Upper lobe of left lung (tissue), 6 donors: ENCODE results near the gene SCUBE2. TPM values are rescaled to one million over a fixed set of nuclear protein-coding genes. Genes with fewer than 3 reads are reported as not detected.

Experiments used
- ATAC-seq, 2 donors: fragments of 200-7000 bp; cut with Tn5 transposase; one replicate each; pipeline ENCODE4 v1.9.1; 2022; ENCODE audit warnings: mild to moderate bottlenecking in 2 of 2, moderate library complexity in 2 of 2; ENCODE audit not compliant: low FRiP score in 2 of 2
- DNase-seq, 2 donors: peaks; one replicate each; pipeline ENCODE4 v3.0.0-alpha.2; 2019 to 2020
- H3K27ac ChIP-seq, 4 donors: fragments of 200-600 bp; sonication (generic); one replicate each; pipeline ENCODE4 v1.5.1; 2016 to 2019
- H3K27me3 ChIP-seq, 4 donors: fragments of 200-600 bp; sonication (generic); one replicate each; pipeline ENCODE4 v1.5.1; 2017 to 2019
- H3K36me3 ChIP-seq, 4 donors: fragments of 200-600 bp; sonication (generic); one replicate each; pipeline ENCODE4 v1.5.1; 2016 to 2019
- H3K4me1 ChIP-seq, 4 donors: fragments of 200-600 bp; sonication (generic); one replicate each; pipeline ENCODE4 v1.5.1; 2018 to 2019
- H3K4me3 ChIP-seq, 4 donors: fragments of 200-600 bp; sonication (generic); one replicate each; pipeline ENCODE4 v1.5.1; 2017 to 2019; ENCODE audit warnings: mild to moderate bottlenecking in 2 of 4, moderate library complexity in 1 of 4
- H3K9me3 ChIP-seq, 4 donors: fragments of 200-600 bp; sonication (generic); one replicate each; pipeline ENCODE4 v1.5.1; 2018 to 2019
- EP300 ChIP-seq, 4 donors: sonication (generic); formaldehyde crosslinking; IDR thresholded peaks; one replicate each; pipeline ENCODE4 v1.5.1; 2017; ENCODE audit warnings: antibody characterized with exemption in 4 of 4, control low read depth in 2 of 4
- POLR2A ChIP-seq, 4 donors: fragments of 450-650 bp; IDR thresholded peaks; one replicate each; pipeline ENCODE4 v1.5.1; 2016 to 2017; ENCODE audit warnings: antibody characterized with exemption in 4 of 4, mild to moderate bottlenecking in 2 of 4
- POLR2AphosphoS5 ChIP-seq, 2 donors: sonication (generic); formaldehyde crosslinking; IDR thresholded peaks; one replicate each; pipeline ENCODE4 v1.5.1; 2017; ENCODE audit warnings: antibody characterized with exemption in 2 of 2
- WGBS, 2 donors: methylation state at CpG; one replicate each; pipeline ENCODE4 v1.1.5; 2017 to 2018; 5-methylcytosine and 5-hydroxymethylcytosine counted together
- total RNA-seq, 6 donors: library from RNA; depleted of rRNA in 4 of 6; stranded (reverse); fragments of >200 nt in 4 of 6; gene quantifications; one replicate each; pipeline versions ENCODE4 v1.1.0 to v1.2.1, GENCODE V29; 2016 to 2021
- TF ChIP-seq, protein P1 (sequence below), 6 experiments: fragments of 450-650 bp in 4 of 6; fragments of 200-600 bp in 2 of 6; sonication (generic) in 2 of 6; IDR thresholded peaks; one replicate each; pipeline ENCODE4 v1.5.1; 2016 to 2019; ENCODE audit warnings: antibody characterized with exemption in 6 of 6
- donor health status: DM: no; HTN: no; CAD: no; lungs with moderate emphysema.
- donor health status: DM: no; HTN: yes; CAD: no; lungs with severe emphysema.

Gene SCUBE2
- total RNA-seq, 6 donors from 2014 or later: 2.2 to 8.4 (median 4.4) TPM

DNA sequence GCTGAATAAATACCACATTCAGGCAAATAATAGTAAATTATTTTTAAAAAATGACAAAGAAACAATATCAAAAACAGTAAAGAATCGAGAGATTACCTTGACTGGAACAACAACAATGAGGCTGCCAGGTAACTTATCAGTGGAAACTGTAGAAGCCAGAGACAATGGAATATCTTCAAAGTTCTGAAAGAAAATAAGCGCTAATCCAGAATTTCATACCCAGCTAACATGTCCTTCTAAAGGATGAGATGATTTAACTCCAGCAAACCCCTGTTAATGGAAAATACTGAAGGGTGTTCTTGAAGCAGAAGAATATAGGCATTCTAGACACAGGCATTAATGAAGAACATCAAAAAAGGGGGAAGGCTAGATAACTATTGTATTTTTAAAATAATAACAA is 20.7 kb upstream of the SCUBE2 start:
- H3K4me3 ChIP-seq: no peak overlapping the region
- TF ChIP-seq, protein P1, sequence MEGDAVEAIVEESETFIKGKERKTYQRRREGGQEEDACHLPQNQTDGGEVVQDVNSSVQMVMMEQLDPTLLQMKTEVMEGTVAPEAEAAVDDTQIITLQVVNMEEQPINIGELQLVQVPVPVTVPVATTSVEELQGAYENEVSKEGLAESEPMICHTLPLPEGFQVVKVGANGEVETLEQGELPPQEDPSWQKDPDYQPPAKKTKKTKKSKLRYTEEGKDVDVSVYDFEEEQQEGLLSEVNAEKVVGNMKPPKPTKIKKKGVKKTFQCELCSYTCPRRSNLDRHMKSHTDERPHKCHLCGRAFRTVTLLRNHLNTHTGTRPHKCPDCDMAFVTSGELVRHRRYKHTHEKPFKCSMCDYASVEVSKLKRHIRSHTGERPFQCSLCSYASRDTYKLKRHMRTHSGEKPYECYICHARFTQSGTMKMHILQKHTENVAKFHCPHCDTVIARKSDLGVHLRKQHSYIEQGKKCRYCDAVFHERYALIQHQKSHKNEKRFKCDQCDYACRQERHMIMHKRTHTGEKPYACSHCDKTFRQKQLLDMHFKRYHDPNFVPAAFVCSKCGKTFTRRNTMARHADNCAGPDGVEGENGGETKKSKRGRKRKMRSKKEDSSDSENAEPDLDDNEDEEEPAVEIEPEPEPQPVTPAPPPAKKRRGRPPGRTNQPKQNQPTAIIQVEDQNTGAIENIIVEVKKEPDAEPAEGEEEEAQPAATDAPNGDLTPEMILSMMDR (IDR thresholded peaks at IDR 0.05): no peak
- no peak for TF ChIP-seq POLR2AphosphoS5 (IDR thresholded peaks at IDR 0.05)
- TF ChIP-seq POLR2A (IDR thresholded peaks at IDR 0.05): no peak
- TF ChIP-seq EP300 (IDR thresholded peaks at IDR 0.05): no peak
- DNase-seq (no peak), ATAC-seq (no peak)
- no peaks in the 10 kb centered on the region for H3K27me3 ChIP-seq
- H3K9me3 ChIP-seq: peaks cover 0 to 6% (median 5%) of the 10 kb centered on the region in 4 donors
- no peaks in the 10 kb centered on the region for H3K36me3 ChIP-seq
- H3K27ac ChIP-seq: no peak overlapping the region
- H3K4me1 ChIP-seq: no peaks in the 10 kb centered on the region
- 95 to 96% methylated on average over 2 of the region's 2 CpGs for WGBS, 2 donors

DNA sequence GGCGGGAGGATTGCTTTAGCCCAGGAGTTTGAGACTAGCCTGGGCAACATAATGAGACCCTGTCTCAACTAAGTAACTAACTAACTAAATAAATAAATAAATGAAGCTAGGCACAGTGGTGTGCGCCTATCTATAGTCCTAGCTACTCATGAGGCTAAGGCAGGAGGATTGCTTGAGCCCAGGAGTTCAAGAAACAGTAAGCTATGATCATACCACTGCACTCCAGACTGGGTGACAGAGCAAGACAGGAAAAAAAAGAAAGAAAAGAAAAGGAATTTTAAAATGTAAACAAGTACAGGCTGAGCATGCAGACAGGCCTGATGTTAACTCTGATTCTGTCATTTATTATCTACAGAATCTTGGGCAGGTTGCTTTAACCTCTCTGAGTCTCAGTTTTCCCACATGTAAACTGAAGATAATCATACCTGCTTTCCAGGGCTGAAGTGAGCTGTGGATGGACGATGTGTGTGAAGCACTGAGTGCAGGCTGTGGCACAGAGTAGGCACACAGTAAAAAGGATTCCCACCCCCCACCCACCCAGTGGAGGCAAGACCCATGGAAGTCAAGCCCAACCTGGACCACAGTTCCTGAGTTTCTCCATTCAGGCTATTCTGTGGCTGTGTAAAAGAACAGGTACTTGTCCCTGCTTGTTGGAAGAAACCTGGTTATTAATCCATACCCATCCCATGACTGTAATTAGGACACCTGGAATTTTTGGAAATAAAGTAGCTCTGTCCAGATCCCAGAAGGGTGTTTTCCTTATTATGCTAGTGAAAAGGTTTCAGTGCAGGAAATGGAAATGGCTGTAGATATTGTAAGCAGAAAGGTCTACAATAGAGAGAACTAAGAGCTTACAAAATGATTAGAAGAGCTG is 18.7 kb upstream of the SCUBE2 start:
- Histone ChIP-seq H3K4me3 (no peak overlapping the region), H3K27ac (no peak overlapping the region), H3K36me3 (no peaks in the 10 kb centered on the region), H3K9me3 (peaks cover 0 to 6% (median 5%) of the 10 kb centered on the region in 4 donors), H3K27me3 (no peaks in the 10 kb centered on the region), H3K4me1 (no peaks in the 10 kb centered on the region)
- TF ChIP-seq POLR2A (IDR thresholded peaks at IDR 0.05) (no peak), EP300 (IDR thresholded peaks at IDR 0.05) (no peak), POLR2AphosphoS5 (IDR thresholded peaks at IDR 0.05) (no peak)
- TF ChIP-seq, protein P1 (IDR thresholded peaks at IDR 0.05): no peak
- DNase-seq (no peak), ATAC-seq (no peak)
- WGBS, 2 donors: 90 to 96% methylated on average over 3 of the region's 3 CpGs

DNA sequence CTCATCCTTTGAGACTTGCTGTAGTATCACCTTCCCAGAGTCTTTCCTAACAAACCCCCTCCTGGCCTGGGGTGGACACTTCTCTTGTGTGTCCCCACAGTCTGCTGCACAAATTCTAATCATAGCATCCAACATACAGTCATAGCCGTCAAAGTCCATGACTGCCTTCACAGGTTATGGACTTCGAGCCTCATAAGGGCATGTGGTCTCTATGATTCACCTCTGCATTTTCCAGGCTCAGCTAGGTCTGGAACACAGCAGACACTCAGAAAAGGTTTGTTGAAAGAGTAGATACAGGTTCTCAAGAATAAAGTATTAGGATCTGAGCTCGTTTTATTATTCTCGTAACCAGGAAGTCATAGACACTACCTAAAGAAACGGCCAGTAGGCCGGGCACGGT is 13.2 kb upstream of the SCUBE2 start:
- DNase-seq (no peak), ATAC-seq (no peak)
- Histone ChIP-seq H3K27ac (no peak overlapping the region), H3K4me3 (no peak overlapping the region), H3K27me3 (no peaks in the 10 kb centered on the region), H3K4me1 (peaks cover 0 to 5% (median 0%) of the 10 kb centered on the region in 4 donors), H3K36me3 (no peaks in the 10 kb centered on the region), H3K9me3 (no peaks in the 10 kb centered on the region)
- 93 to 94% methylated on average over 7 of the region's 7 CpGs for WGBS, 2 donors
- TF ChIP-seq, protein P1 (IDR thresholded peaks at IDR 0.05): no peak
- TF ChIP-seq POLR2AphosphoS5 (IDR thresholded peaks at IDR 0.05) (no peak), EP300 (IDR thresholded peaks at IDR 0.05) (no peak), POLR2A (IDR thresholded peaks at IDR 0.05) (no peak)

GRCh38 chr11:9103542-9104276 is 12.3 kb upstream of the SCUBE2 start:
- H3K4me3 ChIP-seq: no peak overlapping the region
- ATAC-seq (peak; percentile 38 to 40), DNase-seq (no peak)
- peaks cover 0 to 5% (median 0%) of the 10 kb centered on the region in 4 donors for H3K4me1 ChIP-seq
- no peaks in the 10 kb centered on the region for H3K27me3 ChIP-seq
- H3K9me3 ChIP-seq: no peaks in the 10 kb centered on the region
- peak overlapping the region in 1 of 4 donors; percentile 24 for H3K27ac ChIP-seq
- WGBS, 2 donors: 75 to 85% methylated on average over 5 to 7 of the region's 7 CpGs
- no peaks in the 10 kb centered on the region for H3K36me3 ChIP-seq
- TF ChIP-seq POLR2A (IDR thresholded peaks at IDR 0.05) (no peak), POLR2AphosphoS5 (IDR thresholded peaks at IDR 0.05) (no peak), EP300 (IDR thresholded peaks at IDR 0.05) (no peak)
- TF ChIP-seq, protein P1 (IDR thresholded peaks at IDR 0.05): no peak
